Measurements from ENCODE around the gene FLII.

The FLII gene

DNA sequence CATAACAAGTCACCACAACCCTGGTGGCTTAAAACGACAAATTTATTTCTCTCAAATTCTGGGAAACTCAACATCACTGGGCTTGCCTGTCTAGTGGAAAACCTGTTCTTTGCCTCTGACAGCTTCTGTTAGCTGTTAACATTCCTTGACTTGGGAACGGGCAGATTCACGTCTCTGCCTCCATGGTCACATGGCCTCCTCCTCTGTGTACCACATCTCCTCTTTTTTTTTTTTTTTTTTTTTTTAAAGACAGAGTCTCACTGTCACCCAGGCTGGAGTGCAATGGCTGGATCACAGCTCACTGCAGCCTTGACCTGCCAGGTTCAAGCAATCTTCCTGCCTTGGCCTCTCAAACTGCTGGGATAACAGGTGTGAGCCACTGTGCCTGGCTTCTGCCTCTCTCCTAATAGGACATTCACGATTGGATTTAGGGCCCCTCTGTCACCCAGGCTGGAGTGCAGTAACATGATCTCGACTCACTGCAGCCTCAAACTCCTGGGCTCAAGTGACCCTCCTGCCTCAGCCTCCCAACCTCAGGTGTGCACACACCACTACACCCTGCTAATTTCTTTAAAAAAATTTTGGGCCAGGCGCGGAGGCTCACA lies 44.8 kb downstream of the FLII start:
- no peak for DNase-seq

DNA sequence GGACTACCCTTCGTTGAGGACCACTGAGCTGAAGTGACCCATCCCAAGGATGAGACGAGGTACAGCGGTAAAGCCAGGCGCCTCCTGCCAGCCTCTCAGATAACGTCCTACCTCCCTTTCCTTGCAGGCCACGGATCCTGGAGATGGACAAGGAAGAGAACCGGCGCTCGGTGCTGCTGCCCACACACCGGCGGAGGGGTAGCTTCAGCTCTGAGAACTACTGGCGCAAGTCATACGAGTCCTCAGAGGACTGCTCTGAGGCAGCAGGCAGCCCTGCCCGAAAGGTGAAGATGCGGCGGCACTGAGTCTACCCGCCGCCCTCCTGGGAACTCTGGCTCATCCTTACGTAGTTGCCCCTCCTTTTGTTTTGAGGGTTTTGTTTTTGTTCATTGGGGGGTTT lies 50.4 kb downstream of the FLII start:
- no peak for DNase-seq

DNA sequence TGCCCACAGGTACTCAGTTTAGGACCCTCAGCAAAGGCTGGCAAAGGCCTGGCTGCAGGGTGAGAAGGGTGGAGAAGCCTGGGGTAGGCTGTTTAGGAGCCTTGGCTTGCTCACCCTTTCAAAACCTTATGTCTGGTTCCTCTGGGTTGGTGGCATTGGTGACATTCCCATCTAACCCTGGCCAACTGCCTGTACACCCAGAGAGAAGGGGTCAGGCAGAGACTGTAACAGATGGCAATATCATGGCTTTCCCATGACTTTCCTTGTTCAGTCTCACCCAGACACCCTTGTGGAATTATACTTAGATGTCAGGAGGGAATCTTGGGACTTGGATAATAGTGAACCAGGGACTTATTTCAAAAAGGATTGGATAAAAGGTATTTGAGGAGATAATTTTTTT lies 51.6 kb downstream of the FLII start:
- no peak for DNase-seq

DNA sequence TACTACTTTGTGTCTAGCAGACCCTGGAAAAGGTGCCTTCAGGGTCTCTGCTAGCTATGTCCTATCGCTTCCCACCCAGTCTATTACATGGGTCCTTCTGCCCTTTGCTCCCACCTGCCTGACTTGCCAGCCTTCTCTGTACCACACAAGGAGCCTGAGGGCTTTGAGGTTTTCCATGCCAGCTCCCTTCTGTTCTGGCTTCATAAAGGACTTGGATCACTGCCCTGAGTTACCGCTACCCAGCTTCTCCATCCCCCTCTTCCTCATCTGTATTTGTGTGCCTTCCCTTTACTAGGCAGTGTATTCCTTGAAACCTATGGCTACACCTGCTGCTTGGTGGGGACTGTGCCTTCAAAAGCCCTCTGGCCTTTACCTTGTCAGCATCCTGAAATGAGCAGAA lies 52.7 kb downstream of the FLII start:
- DNase-seq: no peak

DNA sequence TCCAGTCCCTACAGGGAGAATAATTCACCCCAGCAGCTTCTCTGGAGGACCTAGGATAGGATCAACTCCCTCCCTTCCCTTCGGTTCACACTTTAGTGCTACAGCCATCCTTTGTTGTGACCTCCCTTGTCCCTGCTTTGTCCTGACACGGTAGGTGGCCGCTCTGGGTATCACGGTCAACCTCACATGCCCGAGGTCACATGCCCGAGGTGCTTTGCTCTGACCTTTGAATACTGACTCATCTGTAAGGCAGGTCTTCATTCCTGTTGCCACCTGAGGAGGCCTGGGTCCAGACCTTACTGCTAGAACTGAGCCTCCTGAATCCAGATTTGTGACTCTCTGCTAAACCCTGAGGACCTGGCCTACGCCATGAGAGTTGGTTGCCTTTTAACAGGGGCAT lies 55.2 kb downstream of the FLII start:
- DNase-seq: no peak

DNA sequence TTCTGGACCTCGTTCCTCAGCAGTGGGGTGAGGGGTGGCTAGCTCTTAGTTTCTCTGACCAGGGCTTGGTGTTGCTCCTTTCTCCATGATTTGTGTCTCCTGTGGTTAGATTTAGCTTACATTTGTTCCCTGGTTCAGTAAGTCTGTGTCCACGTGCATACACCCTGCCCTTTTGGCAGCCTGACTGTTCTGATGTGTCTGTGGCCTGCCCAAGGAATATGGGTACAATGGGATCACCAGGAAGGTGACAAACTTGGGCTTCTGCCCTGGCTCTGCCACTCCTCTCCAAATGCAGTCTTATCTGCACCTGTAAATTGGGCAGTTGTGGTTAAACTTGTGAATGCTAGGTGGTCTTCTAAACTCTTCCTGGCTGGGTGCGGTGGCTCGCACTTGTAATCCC lies 57.4 kb downstream of the FLII start:
- DNase-seq: no peak

DNA sequence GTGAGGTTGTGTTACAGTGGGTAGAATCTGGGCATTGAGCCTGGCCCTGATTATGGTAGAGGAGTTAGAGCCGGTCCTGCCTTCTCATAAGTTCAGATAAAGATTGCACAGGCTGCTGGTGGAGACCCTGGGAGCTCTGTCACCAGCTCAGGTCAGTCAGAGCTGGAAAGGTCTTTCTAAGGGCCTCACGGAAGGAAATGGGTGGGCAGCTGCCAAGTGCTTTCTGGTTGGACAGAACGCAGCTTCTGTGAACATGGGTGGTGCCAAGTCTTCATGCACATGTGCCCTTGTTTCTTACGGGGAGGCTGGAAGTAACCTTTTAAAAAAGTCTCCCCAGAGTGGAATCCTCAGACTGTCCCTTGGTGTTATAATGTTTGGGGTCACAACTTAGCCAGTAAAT lies 60.0 kb downstream of the FLII start:
- DNase-seq: no peak

DNA sequence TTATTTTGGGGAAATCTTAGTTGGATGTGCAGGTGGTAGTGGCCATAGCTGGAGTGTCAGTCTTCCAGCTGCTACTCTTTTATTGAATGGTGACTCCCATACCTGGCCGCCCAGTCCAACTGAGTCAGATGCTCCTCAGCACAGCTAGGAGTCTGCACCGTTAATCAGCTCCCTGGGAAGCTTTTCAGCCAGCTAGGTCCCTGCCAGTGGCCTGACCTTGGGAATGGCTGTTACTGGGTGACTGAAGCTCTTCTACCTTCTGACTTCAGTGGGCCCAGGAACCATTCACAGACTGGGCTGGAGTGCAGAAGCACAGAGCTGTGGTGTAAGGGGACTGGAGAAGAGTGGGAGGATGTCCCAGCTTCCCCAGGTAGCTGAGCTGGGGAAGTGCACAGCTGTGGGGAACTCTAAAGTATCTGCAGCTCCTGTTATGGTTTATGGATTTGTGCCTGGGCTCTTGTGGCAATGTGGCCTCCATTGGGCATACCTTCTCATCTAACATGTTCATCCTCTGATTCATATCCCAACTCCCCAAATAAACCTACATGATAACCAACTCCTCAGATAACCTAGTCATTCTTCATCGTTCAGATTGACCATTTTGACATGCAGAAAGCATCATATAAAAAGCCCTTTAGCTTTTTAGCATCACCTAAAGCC lies 60.9 kb downstream of the FLII start:
- no peak for DNase-seq

DNA sequence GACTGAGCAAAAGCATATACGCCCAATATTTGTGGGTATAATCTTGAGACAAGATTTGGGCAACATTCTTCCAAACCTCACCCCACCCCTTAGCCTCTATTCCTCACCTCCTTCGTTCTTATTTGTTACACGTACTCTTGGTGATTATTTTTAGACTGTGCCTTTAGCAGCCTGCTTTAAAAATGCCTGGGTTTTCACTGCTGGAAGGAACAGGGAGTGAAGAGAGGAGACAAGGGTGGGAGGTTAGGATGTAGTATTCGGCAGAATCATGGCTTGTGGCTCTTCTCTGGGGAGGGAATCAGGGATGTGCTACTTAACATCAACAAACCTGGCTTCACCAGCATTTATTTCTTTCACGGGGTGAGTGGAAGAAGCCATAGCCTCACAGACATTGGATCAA lies 63.3 kb downstream of the FLII start:
- no peak for DNase-seq

Measured in kidney glomerular epithelial cell (primary cell).